Measurements from ENCODE around the gene GBP5. TPM values are rescaled to one million over a fixed set of nuclear protein-coding genes. Genes with fewer than 3 reads are reported as not detected.

Gene GBP5
- polyA plus RNA-seq, 1 experiment = not detected

DNA sequence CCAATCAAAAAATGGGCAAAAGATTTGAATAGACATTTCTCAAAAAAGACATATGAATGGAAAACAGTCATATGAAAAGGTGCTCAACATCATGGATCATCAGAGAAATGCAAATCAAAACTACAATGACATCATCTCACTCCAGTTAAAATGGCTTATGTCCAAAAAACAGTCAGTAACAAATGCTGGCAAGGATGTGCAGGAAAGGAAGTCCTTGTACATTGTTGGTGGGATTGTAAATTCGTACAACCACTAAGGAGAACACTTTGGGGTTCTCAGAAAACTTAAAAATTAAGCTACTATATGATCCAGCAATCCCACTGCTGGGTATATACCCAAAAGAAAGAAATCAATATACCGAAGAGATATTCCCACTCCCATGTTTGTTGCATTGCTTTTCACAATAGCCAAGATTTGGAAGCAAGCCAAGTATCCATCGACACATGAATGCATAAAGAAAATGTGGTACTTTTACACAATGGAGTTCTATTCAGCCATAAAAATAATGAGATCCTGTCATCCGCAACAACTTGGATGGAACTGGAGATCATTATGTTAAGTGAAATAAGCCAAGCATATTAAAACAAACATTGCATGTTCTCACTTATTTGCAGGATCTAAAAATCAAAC is 17.9 kb downstream of the GBP5 start:
- ChIA-PET POLR2A (no interaction called here), CTCF (no interaction called here)

DNA sequence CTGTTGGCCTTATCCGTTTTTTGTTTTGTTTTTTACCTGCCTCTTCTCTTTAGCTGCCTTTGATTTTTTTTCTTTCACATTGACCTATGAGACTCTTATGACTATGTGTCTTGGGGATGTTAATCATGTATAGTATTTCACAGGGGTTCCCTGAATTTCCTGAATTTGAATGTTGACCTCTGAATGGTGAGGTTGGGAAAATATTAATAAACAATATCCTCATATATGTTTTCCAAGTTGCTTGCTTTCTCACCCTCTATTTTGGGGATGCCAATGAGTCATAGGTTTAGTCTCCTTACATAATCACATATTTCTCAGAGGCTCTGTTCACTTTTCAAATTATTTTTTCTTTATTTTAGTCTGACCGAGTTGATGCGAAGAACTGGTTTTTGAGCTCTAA is 29.6 kb downstream of the GBP5 start:
- no peaks in the 10 kb centered on the region for H3K27me3 ChIP-seq (ENCODE audit: control insufficient read depth, insufficient read depth, low read length)
- no peak for DNase-seq (ENCODE audit: low read depth)
- ChIA-PET CTCF (no interaction called here), POLR2A (no interaction called here)
- H3K36me3 ChIP-seq (ENCODE audit: control insufficient read depth, insufficient read depth, low read length) = no peaks in the 10 kb centered on the region
- TF ChIP-seq, protein P1, sequence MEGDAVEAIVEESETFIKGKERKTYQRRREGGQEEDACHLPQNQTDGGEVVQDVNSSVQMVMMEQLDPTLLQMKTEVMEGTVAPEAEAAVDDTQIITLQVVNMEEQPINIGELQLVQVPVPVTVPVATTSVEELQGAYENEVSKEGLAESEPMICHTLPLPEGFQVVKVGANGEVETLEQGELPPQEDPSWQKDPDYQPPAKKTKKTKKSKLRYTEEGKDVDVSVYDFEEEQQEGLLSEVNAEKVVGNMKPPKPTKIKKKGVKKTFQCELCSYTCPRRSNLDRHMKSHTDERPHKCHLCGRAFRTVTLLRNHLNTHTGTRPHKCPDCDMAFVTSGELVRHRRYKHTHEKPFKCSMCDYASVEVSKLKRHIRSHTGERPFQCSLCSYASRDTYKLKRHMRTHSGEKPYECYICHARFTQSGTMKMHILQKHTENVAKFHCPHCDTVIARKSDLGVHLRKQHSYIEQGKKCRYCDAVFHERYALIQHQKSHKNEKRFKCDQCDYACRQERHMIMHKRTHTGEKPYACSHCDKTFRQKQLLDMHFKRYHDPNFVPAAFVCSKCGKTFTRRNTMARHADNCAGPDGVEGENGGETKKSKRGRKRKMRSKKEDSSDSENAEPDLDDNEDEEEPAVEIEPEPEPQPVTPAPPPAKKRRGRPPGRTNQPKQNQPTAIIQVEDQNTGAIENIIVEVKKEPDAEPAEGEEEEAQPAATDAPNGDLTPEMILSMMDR (IDR thresholded peaks at IDR 0.05; ENCODE audit: insufficient read depth, low read depth, low read length) = no peak
- H3K4me3 ChIP-seq (ENCODE audit: low read depth, low read length) = no peak overlapping the region

More for the DNA sequence above, 17.9 kb downstream of the GBP5 start:
- H3K36me3 ChIP-seq (ENCODE audit: control insufficient read depth, insufficient read depth, low read length) = no peaks in the 10 kb centered on the region
- H3K27me3 ChIP-seq (ENCODE audit: control insufficient read depth, insufficient read depth, low read length) = no peaks in the 10 kb centered on the region
- no peak for DNase-seq (ENCODE audit: low read depth)
- TF ChIP-seq, protein P1 (IDR thresholded peaks at IDR 0.05; ENCODE audit: insufficient read depth, low read depth, low read length) = no peak
- H3K4me3 ChIP-seq (ENCODE audit: low read depth, low read length) = no peak overlapping the region

Other genes with a start within 250 kb of the GBP5 start
- 55.4 and 81.0 TPM in 2 replicates for gene GBP3, start 250.0 kb downstream of the GBP5 start, polyA plus RNA-seq (2011; rRNA removed)
- 55.3 and 60.1 TPM in 2 replicates for gene GBP1, start 207.7 kb downstream of the GBP5 start, polyA plus RNA-seq (2011; rRNA removed)
- 7.5 and 7.8 TPM in 2 replicates for gene GBP2, start 146.7 kb downstream of the GBP5 start, polyA plus RNA-seq (2011; rRNA removed)
- gene GBP7, start 96.9 kb downstream of the GBP5 start, polyA plus RNA-seq (2011; rRNA removed) = not detected in 2 replicates
- 1.2 and 1.4 TPM in 2 replicates for gene GBP4, start 73.9 kb downstream of the GBP5 start, polyA plus RNA-seq (2011; rRNA removed)
- gene GBP6, start 91.2 kb upstream of the GBP5 start, polyA plus RNA-seq (2011; rRNA removed) = not detected in 2 replicates